Activated CD8-positive, alpha-beta T cell treated with anti-CD3 and anti-CD28 coated beads for 36 hours (primary cell): ENCODE data around the gene PRLH. TPM values are rescaled to one million over a fixed set of nuclear protein-coding genes. Genes with fewer than 3 reads are reported as not detected.

ENCODE experiments used
- ATAC-seq: fragments of 200-7000 bp; cut with Tn5 transposase; one replicate; pipeline ENCODE4 v1.10.0; 2021; ENCODE audit warnings: mild to moderate bottlenecking, moderate library complexity
- CTCF ChIA-PET: fragments of 350-600 bp; sonication (Branson Sonifier 250); formaldehyde crosslinking; loops from one replicate; lab custom pipeline; 2021; ENCODE audit warnings: antibody characterized with exemption; lab: Charles Lee
- POLR2A ChIA-PET: fragments of 350-600 bp; sonication (Branson Sonifier 250); formaldehyde crosslinking; loops from one replicate; lab custom pipeline; 2021; ENCODE audit warnings: antibody characterized with exemption; lab: Charles Lee
- DNase-seq: peaks from one replicate; pipeline ENCODE4 v3.0.0-alpha.2; 2020
- H3K27ac Mint-ChIP-seq: one replicate; pipeline ENCODE4 v1.8.0; 2021; ENCODE audit warnings: mild to moderate bottlenecking, mixed read lengths
- H3K27me3 Mint-ChIP-seq: one replicate; pipeline ENCODE4 v1.8.0; 2021; ENCODE audit warnings: mixed read lengths
- H3K36me3 Mint-ChIP-seq: one replicate; pipeline ENCODE4 v1.8.0; 2021; ENCODE audit warnings: low read depth, mixed read lengths
- H3K4me1 Mint-ChIP-seq: one replicate; pipeline ENCODE4 v1.8.0; 2021; ENCODE audit warnings: low read depth, mixed read lengths
- H3K4me3 Mint-ChIP-seq: one replicate; pipeline ENCODE4 v1.8.0; 2021; ENCODE audit warnings: mild to moderate bottlenecking, moderate library complexity, mixed read lengths
- H3K9me3 Mint-ChIP-seq: one replicate; pipeline ENCODE4 v1.8.0; 2021; ENCODE audit warnings: mixed read lengths
- CTCF ChIP-seq: fragments of 200-600 bp; IDR thresholded peaks from one replicate; pipeline ENCODE4 v1.8.0; 2022; ENCODE audit warnings: antibody characterized with exemption, mild to moderate bottlenecking
- intact Hi-C: fragments of 100-400 bp; cut with micrococcal nuclease; formaldehyde crosslinking; loops from one replicate; pipeline ENCODE4 v1.10.0; 2022
- total RNA-seq, 2 experiments: library from RNA; stranded (reverse); gene quantifications; one replicate each; pipeline ENCODE4 v1.2.3, GENCODE V29; 2021

Gene PRLH
- total RNA-seq, 2 experiments from 2014 or later = not detected

GRCh38 chr2:237598468-237599208, 32.3 kb downstream of the PRLH start:
- Mint-ChIP-seq H3K27me3 (no peaks in the 10 kb centered on the region), H3K9me3 (no peaks in the 10 kb centered on the region), H3K4me1 (peaks cover 13% of the 10 kb centered on the region), H3K4me3 (no peak overlapping the region), H3K27ac (peak overlapping the region; percentile 25), H3K36me3 (no peaks in the 10 kb centered on the region)
- TF ChIP-seq CTCF = no peak
- intact Hi-C loops = no loop called here
- DNase-seq (no peak), ATAC-seq (no peak)
- ChIA-PET CTCF (interaction anchor here (1.0 to 1.9 kb wide), 3 partner anchors 17 to 86 kb away, joined by 3 to 8 read pairs (median 4); no protein-coding TSS in a partner anchor), POLR2A (interaction anchor here (0.9 kb wide), 1 partner anchor 17 kb away, joined by 4 read pairs; no protein-coding TSS in a partner anchor)

DNA sequence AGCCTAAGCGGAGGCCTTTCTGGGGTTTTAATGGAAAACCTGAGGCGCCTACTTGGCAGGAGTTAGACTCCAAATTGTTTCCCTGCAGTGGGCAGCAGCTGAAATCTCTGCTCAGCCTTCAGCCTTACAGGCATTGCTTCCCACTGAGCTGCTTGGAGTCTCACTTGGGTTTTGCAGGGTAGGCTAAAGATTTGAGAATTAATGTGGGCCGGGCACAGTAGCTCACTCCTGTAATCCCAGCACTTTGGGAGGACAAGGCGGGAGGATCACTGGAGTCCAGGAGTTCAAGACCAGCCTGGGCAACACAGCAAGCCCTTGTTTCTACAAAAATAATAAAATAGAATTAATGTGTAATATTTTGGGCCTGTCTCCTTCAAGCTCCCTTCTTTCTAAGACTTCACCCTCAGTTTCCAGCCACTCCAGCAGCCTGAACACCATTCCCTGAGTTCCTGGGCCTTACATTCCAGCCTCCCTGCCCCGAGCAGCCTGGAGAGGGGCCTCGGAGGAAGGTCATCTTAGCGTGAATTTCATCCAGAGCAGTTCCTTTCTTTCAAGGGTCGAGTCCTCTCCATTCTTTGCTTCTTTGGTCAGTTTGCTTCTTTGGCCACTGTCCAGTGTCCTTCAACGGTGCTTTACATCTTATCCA, 33.2 kb downstream of the PRLH start:
- no peak for TF ChIP-seq CTCF
- Mint-ChIP-seq H3K36me3 (no peaks in the 10 kb centered on the region), H3K4me3 (no peak overlapping the region), H3K9me3 (no peaks in the 10 kb centered on the region), H3K27ac (no peak overlapping the region), H3K27me3 (no peaks in the 10 kb centered on the region), H3K4me1 (peaks cover 17% of the 10 kb centered on the region)
- ChIA-PET CTCF (interaction anchor here (1.0 to 1.9 kb wide), 3 partner anchors 18 to 87 kb away, joined by 3 to 8 read pairs (median 4); no protein-coding TSS in a partner anchor), POLR2A (interaction anchor here (0.9 kb wide), 1 partner anchor 18 kb away, joined by 4 read pairs; no protein-coding TSS in a partner anchor)
- ATAC-seq (no peak), DNase-seq (no peak)
- intact Hi-C loops = no loop called here

DNA sequence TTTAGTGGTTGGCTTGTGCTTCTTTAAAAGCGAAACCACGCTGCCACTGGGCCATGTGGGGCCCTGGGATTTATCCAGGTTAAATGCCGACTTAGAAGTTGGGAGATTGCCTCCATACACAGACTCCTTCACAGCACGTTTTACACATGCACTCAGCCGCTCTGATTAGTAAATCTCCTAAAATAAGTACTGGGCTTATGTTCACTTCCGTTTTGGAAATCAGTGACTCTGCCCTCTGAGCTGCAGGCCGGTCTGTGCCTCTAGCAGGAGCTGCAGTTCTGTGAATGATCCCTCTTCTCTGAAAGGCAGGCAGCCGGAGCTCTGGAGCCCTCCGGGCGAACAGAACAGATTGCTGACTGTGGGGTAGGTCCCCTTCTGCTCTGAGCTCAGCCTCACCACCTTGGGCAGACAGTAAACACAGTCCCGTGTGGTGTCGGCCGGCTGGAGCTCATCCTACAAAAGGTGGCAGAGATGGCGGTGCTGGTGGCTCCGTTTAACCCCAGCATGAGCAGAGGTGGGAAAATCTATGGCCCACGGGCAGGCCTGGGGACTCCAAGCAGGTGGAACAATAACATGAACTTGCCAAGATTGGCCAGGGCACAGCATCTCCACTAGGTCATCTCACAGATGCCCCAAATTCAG, 34.0 kb downstream of the PRLH start:
- H3K9me3 Mint-ChIP-seq = no peaks in the 10 kb centered on the region
- ChIA-PET CTCF (interaction anchor here (1.6 to 1.9 kb wide), 2 partner anchors 15 to 19 kb away, joined by 6 to 8 read pairs; no protein-coding TSS in a partner anchor), POLR2A (no interaction called here)
- ATAC-seq (no peak), DNase-seq (no peak)
- no peaks in the 10 kb centered on the region for H3K27me3 Mint-ChIP-seq
- H3K36me3 Mint-ChIP-seq = no peaks in the 10 kb centered on the region
- H3K4me3 Mint-ChIP-seq = no peak overlapping the region
- H3K4me1 Mint-ChIP-seq = peaks cover 20% of the 10 kb centered on the region
- intact Hi-C loops = no loop called here
- H3K27ac Mint-ChIP-seq = no peak overlapping the region
- no peak for TF ChIP-seq CTCF

DNA sequence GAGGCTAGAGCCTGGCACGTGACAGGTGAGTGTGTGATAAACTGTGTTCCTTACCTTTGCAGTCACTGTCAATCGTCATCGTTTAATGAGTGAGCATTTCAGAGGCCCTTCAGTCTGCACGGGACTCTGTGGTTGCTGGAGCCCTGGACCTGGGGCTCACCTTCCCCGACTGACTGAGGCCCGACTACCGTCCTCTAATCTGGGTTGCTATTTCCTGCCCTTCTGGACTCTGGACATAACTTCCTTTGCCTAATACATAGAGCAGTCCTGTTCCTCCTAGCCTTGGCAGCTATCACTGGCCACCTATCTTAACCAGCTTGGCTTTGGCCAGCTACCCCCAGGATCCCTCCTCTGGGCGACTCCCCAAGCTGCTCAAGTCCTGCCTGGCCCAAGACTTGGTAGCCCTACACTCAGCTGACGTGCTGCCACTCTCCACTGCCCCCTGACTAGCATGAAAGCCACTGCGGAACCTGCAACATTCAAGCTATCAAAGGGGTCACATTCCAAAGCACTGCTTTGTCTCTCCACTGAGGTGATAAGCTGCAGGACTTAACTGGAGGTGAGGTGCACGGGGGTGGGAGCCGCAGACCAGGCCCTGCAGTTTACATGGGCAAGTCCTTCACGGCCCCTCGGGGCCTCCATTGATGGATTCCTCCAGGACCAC, 35.2 kb downstream of the PRLH start:
- Mint-ChIP-seq H3K36me3 (no peaks in the 10 kb centered on the region), H3K4me1 (peaks cover 20% of the 10 kb centered on the region), H3K9me3 (no peaks in the 10 kb centered on the region), H3K27ac (no peak overlapping the region), H3K4me3 (no peak overlapping the region), H3K27me3 (no peaks in the 10 kb centered on the region)
- no peak for TF ChIP-seq CTCF
- CTCF ChIA-PET = interaction anchor here (1.3 to 1.9 kb wide), 3 partner anchors 17 to 144 kb away, joined by 3 to 8 read pairs (median 6); no protein-coding TSS in a partner anchor
- ATAC-seq = no peak
- intact Hi-C loops = no loop called here
- DNase-seq = no peak
- POLR2A ChIA-PET = interaction anchor here (0.9 to 1.2 kb wide), 2 partner anchors 13 to 16 kb away, joined by 3 read pairs; no protein-coding TSS in a partner anchor
